IMR-90 (cell line): ENCODE measurements around the gene OPHN1. TPM values are rescaled to one million over a fixed set of nuclear protein-coding genes. Genes with fewer than 3 reads are reported as not detected.

ENCODE experiments used
- ATAC-seq: fragments of 200-7000 bp; cut with Tn5 transposase; 2 replicates; pipeline ENCODE4 v1.9.1; 2020; ENCODE audit warnings: low read depth, mild to moderate bottlenecking, moderate library complexity
- BruUV-seq: library from RNA; stranded (reverse); fragments of 400-500 nt; replicated peaks from 2 replicates; lab custom pipeline; 2021; lab: Mats Ljungman, UMichigan
- CTCF ChIA-PET: fragments of 300-600 bp; formaldehyde crosslinking; extraction: SDS; loops from one replicate; lab custom pipeline; 2021; ENCODE audit warnings: antibody characterized with exemption; lab: Yijun Ruan, JAX
- POLR2A ChIA-PET: fragments of 300-600 bp; sonication (Branson Sonifier 250); formaldehyde crosslinking; loops from one replicate; lab custom pipeline; 2022; ENCODE audit warnings: antibody characterized with exemption; ENCODE audit not compliant: unreplicated experiment; lab: Charles Lee
- DNase-seq: peaks from one replicate; pipeline ENCODE4 v3.0.0; 2013
- H2AFZ ChIP-seq: replicated peaks from 2 replicates; pipeline ENCODE3; 2013; ENCODE audit warnings: low read length, mild to moderate bottlenecking; ENCODE audit not compliant: poor library complexity
- H2AK5ac ChIP-seq: 2 replicates; pipeline ENCODE4 v1.6.1; 2013; ENCODE audit warnings: low read depth, low read length, inconsistent platforms
- H2AK9ac ChIP-seq: replicated peaks from 2 replicates; pipeline ENCODE3; 2013; ENCODE audit warnings: mild to moderate bottlenecking, low read depth, low read length, moderate library complexity; ENCODE audit not compliant: poor library complexity
- H2BK120ac ChIP-seq: 2 replicates; pipeline ENCODE4 v1.6.1; 2013; ENCODE audit warnings: low read depth, low read length, inconsistent platforms
- H2BK15ac ChIP-seq: 3 replicates; pipeline ENCODE4 v1.6.1; 2013; ENCODE audit warnings: low read depth, low read length, inconsistent platforms
- H2BK20ac ChIP-seq: 2 replicates; pipeline ENCODE4 v1.6.1; 2013; ENCODE audit warnings: low read depth, mild to moderate bottlenecking, inconsistent platforms, low read length, moderate library complexity
- H2BK5ac ChIP-seq: 2 replicates; pipeline ENCODE4 v1.6.1; 2013; ENCODE audit warnings: mild to moderate bottlenecking, low read depth, low read length, inconsistent platforms; ENCODE audit not compliant: poor library complexity, severe bottlenecking
- H3K14ac ChIP-seq: replicated peaks from 2 replicates; pipeline ENCODE4 v1.6.1; 2013; ENCODE audit warnings: low read depth, low read length, inconsistent platforms
- H3K18ac ChIP-seq: 2 replicates; pipeline ENCODE4 v1.6.1; 2013; ENCODE audit warnings: low read depth, low read length, control low read depth
- H3K23ac ChIP-seq: 2 replicates; pipeline ENCODE4 v1.6.1; 2013; ENCODE audit warnings: low read depth, low read length, inconsistent platforms
- H3K27ac ChIP-seq: 2 replicates; pipeline ENCODE4 v1.5.1; 2013; ENCODE audit warnings: mild to moderate bottlenecking, control low read depth, low read length; ENCODE audit not compliant: insufficient read depth
- H3K27me3 ChIP-seq: 2 replicates; pipeline ENCODE4 v1.6.1; 2013; ENCODE audit warnings: low read length; ENCODE audit not compliant: control insufficient read depth, insufficient read depth
- H3K36me3 ChIP-seq: 2 replicates; pipeline ENCODE4 v1.6.1; 2013; ENCODE audit warnings: low read length, mixed read lengths; ENCODE audit not compliant: control insufficient read depth, insufficient read depth
- H3K4ac ChIP-seq: 2 replicates; pipeline ENCODE4 v1.6.1; 2013; ENCODE audit warnings: low read depth, low read length, inconsistent platforms
- H3K4me1 ChIP-seq: 2 replicates; pipeline ENCODE4 v1.6.1; 2013; ENCODE audit warnings: low read length, mixed read lengths; ENCODE audit not compliant: control insufficient read depth, insufficient read depth
- H3K4me2 ChIP-seq: 2 replicates; pipeline ENCODE4 v1.6.1; 2013; ENCODE audit warnings: low read depth, mild to moderate bottlenecking, control low read depth, low read length, moderate library complexity
- H3K4me3 ChIP-seq: 2 replicates; pipeline ENCODE4 v1.5.1; 2013; ENCODE audit warnings: low read depth, mild to moderate bottlenecking, control low read depth, low read length, moderate library complexity; ENCODE audit not compliant: insufficient read depth
- H3K56ac ChIP-seq: 2 replicates; pipeline ENCODE4 v1.6.1; 2013; ENCODE audit warnings: low read length, inconsistent platforms; ENCODE audit not compliant: insufficient read depth; ENCODE audit errors: extremely low read depth
- H3K79me1 ChIP-seq, 2 experiments: 2 replicates each; pipeline ENCODE4 v1.6.1; 2013; ENCODE audit warnings: low read length in 2 of 2, inconsistent platforms in 1 of 2, low read depth in 1 of 2
- H3K9ac ChIP-seq: 2 replicates; pipeline ENCODE4 v1.6.1; 2013; ENCODE audit warnings: low read depth, low read length, control low read depth
- H3K9me1 ChIP-seq: 2 replicates; pipeline ENCODE4 v1.6.1; 2013; ENCODE audit warnings: low read length, inconsistent platforms; ENCODE audit not compliant: insufficient read depth
- H3K9me3 ChIP-seq: 2 replicates; pipeline ENCODE4 v1.6.1; 2013; ENCODE audit warnings: low read length; ENCODE audit not compliant: control insufficient read depth, insufficient read depth
- H4K20me1 ChIP-seq: 2 replicates; pipeline ENCODE4 v1.6.1; 2013; ENCODE audit warnings: low read length, inconsistent platforms; ENCODE audit not compliant: insufficient read depth
- H4K5ac ChIP-seq: 2 replicates; pipeline ENCODE4 v1.6.1; 2013; ENCODE audit warnings: mild to moderate bottlenecking, low read depth, low read length, control low read depth
- H4K8ac ChIP-seq, 2 experiments: 2 replicates each; pipeline ENCODE4 v1.6.1; 2013; ENCODE audit warnings: low read depth in 2 of 2, low read length in 2 of 2, control low read depth in 1 of 2, inconsistent platforms in 1 of 2
- H4K91ac ChIP-seq: 2 replicates; pipeline ENCODE4 v1.6.1; 2013; ENCODE audit warnings: low read depth, low read length, inconsistent platforms; ENCODE audit not compliant: insufficient read depth
- SMC3 ChIP-seq: fragments of 150-350 bp; IDR thresholded peaks from 2 replicates; pipeline ENCODE4 v1.6.1; 2016; ENCODE audit warnings: low read depth, mild to moderate bottlenecking, antibody characterized with exemption, low read length, moderate library complexity
- WGBS, 2 experiments: methylation state at CpG; one replicate each; pipeline versions ENCODE4 v1.1.5 to v1.1.7; 2013; ENCODE audit warnings: missing lambda C conversion rate in 2 of 2; ENCODE audit not compliant: insufficient read length in 1 of 2; ENCODE audit errors: extremely low coverage in 2 of 2; 5-methylcytosine and 5-hydroxymethylcytosine counted together
- dilution Hi-C: fragments of 300-500 bp; cut with HindIII; formaldehyde crosslinking; loops from one replicate; pipeline ENCODE4 v1.14.3; 2018; ENCODE audit warnings: low sequenced_read_pairs; ENCODE audit not compliant: unreplicated experiment
- in situ Hi-C: fragments of 300-500 bp; cut with MboI; formaldehyde crosslinking; loops from 3 replicates; pipeline ENCODE4 v1.14.3; 2019; ENCODE audit warnings: low sequenced_read_pairs, inconsistent platforms, mixed read lengths
- intact Hi-C: fragments of 100-400 bp; cut with micrococcal nuclease; formaldehyde crosslinking; loops from 2 replicates; pipeline ENCODE4 v1.10.0; 2022
- polyA plus RNA-seq, 3 experiments: library from polyadenylated mRNA; depleted of rRNA; stranded (reverse); fragments of >200 nt; gene quantifications; 2 replicates each; pipeline ENCODE4 v1.2.3, GENCODE V29; 2012; ENCODE audit warnings: low replicate concordance in 1 of 3
- total RNA-seq: library from RNA; depleted of rRNA; stranded (reverse); fragments of >200 nt; gene quantifications from 2 replicates; pipeline ENCODE4 v1.2.3, GENCODE V29; 2012
- TF ChIP-seq, protein P1 (sequence below): conservative IDR thresholded peaks from 2 replicates; pipeline ENCODE4 v1.5.1; 2012; ENCODE audit warnings: mild to moderate bottlenecking, low read depth, low read length, improper control_type of control experiment

OPHN1 gene
- total and polyA plus RNA-seq, 2 of the 4 experiments (the other 2 are of a cell fraction), result 4.0 to 13.1 TPM

DNA sequence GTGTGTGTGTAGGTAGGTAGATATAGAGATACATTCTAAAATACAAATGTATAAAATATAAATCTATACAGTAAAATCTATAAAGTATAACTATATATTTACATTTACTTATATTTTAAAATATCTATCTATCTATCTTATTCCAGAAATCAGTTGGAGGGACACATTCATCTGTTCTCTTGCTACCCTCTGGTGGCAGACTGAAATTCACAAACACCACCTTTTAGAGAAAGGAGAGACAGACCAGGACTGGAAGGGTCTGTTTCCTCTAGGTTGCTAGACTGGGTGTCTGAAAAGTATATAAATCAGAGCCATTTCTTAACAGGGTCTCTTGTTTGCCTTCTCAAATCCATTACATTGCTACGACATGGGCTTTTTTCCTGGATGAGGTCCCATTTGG is 343.0 kb downstream of the OPHN1 start:
- Histone ChIP-seq H3K4me2 (no peak overlapping the region), H3K27me3 (no peaks in the 10 kb centered on the region), H3K4me3 (no peak overlapping the region), H3K9me1 (no peaks in the 10 kb centered on the region), H2BK20ac (no peak overlapping the region), H4K91ac (no peak overlapping the region), H2BK120ac (no peak overlapping the region), H3K18ac (no peak overlapping the region), H4K5ac (no peak overlapping the region), H3K79me1 (no peaks in the 10 kb centered on the region), H3K4ac (no peak overlapping the region), H3K9me3 (no peaks in the 10 kb centered on the region), H2BK15ac (no peak overlapping the region), H3K4me1 (no peaks in the 10 kb centered on the region), H3K27ac (no peak overlapping the region), H2AFZ (no peak overlapping the region), H4K20me1 (no peaks in the 10 kb centered on the region), H4K8ac (no peak overlapping the region), H3K14ac (no peak overlapping the region), H3K36me3 (no peaks in the 10 kb centered on the region), H2BK5ac (no peak overlapping the region), H3K56ac (no peak overlapping the region), H2AK9ac (no peak overlapping the region), H2AK5ac (no peak overlapping the region), H3K23ac (no peak overlapping the region), H3K9ac (no peak overlapping the region)
- WGBS, 2 experiments, result no CpG with 5 or more reads among the region's 1 CpG
- CTCF ChIA-PET, result interaction anchor here (0.6 kb wide), 1 partner anchor 380 kb away, joined by 6 read pairs; no protein-coding TSS in a partner anchor
- no TSS peak for BruUV-seq
- dilution Hi-C loops (no loop called here), intact Hi-C loops (no loop called here), in situ Hi-C loops (no loop called here)
- ATAC-seq, result no peak
- DNase-seq, result no peak
- no peak for TF ChIP-seq SMC3
- TF ChIP-seq, protein P1, sequence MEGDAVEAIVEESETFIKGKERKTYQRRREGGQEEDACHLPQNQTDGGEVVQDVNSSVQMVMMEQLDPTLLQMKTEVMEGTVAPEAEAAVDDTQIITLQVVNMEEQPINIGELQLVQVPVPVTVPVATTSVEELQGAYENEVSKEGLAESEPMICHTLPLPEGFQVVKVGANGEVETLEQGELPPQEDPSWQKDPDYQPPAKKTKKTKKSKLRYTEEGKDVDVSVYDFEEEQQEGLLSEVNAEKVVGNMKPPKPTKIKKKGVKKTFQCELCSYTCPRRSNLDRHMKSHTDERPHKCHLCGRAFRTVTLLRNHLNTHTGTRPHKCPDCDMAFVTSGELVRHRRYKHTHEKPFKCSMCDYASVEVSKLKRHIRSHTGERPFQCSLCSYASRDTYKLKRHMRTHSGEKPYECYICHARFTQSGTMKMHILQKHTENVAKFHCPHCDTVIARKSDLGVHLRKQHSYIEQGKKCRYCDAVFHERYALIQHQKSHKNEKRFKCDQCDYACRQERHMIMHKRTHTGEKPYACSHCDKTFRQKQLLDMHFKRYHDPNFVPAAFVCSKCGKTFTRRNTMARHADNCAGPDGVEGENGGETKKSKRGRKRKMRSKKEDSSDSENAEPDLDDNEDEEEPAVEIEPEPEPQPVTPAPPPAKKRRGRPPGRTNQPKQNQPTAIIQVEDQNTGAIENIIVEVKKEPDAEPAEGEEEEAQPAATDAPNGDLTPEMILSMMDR, result 0 out of 2 replicates have a peak, but pooled peaks have one; percentile 3
- POLR2A ChIA-PET, result no interaction called here
